Gastrocnemius medialis (tissue), 4 donors: ENCODE data around the gene SVEP1.

Source experiments
- CTCF ChIP-seq, 5 experiments: fragments of 450-650 bp in 3 of 5; fragments of 200-600 bp in 2 of 5; sonication (generic) in 2 of 5; IDR thresholded peaks in 4 of 5; conservative IDR thresholded peaks in 1 of 5; 1 replicate in 4 of 5; 2 replicates in 1 of 5; pipeline ENCODE4 v1.5.1; 2016 to 2019; ENCODE audit warnings: antibody characterized with exemption in 5 of 5, mild to moderate bottlenecking in 3 of 5, moderate library complexity in 3 of 5
- POLR2A ChIP-seq, 2 donors: fragments of 450-650 bp; IDR thresholded peaks; one replicate each; pipeline ENCODE4 v1.6.1; 2017; ENCODE audit warnings: antibody characterized with exemption in 2 of 2, mild to moderate bottlenecking in 2 of 2, moderate library complexity in 2 of 2

GRCh38 chr9:110517483-110517882, 62.1 kb downstream of the SVEP1 start:
- TF ChIP-seq CTCF (IDR thresholded peaks at IDR 0.05 in 4 of 5, conservative IDR thresholded peaks at IDR 0.05 in 1 of 5), result no peak
- no peak for TF ChIP-seq POLR2A (IDR thresholded peaks at IDR 0.05)
